Measurements from ENCODE around the gene G0S2.

The G0S2 gene

DNA sequence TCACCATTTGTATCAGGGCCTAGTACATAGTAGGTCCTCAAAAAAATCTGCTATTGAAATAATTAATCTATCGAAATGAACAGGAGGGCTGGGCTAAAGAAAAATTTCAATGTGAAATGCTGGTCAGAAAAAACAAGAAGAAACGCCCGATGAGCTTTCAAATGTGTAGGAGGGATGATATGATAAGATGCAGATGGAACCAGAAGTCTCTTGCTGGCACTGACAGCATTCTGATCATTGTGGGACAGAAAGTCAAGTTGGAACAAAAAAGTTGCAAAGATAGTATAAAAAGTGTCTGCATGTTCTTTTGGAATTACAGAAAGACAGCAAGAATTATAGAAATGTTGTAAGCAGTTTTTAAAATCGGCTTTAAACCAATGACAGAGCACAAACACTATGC is 11.1 kb downstream of the G0S2 start:
- TF ChIP-seq ZFX (IDR thresholded peaks at IDR 0.05) = no peak
- TF ChIP-seq, protein P1, sequence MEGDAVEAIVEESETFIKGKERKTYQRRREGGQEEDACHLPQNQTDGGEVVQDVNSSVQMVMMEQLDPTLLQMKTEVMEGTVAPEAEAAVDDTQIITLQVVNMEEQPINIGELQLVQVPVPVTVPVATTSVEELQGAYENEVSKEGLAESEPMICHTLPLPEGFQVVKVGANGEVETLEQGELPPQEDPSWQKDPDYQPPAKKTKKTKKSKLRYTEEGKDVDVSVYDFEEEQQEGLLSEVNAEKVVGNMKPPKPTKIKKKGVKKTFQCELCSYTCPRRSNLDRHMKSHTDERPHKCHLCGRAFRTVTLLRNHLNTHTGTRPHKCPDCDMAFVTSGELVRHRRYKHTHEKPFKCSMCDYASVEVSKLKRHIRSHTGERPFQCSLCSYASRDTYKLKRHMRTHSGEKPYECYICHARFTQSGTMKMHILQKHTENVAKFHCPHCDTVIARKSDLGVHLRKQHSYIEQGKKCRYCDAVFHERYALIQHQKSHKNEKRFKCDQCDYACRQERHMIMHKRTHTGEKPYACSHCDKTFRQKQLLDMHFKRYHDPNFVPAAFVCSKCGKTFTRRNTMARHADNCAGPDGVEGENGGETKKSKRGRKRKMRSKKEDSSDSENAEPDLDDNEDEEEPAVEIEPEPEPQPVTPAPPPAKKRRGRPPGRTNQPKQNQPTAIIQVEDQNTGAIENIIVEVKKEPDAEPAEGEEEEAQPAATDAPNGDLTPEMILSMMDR (conservative IDR thresholded peaks at IDR 0.05) = no peak

GRCh38 chr1:209688746-209689234 is 13.6 kb downstream of the G0S2 start:
- H3K27ac ChIP-seq = no peak overlapping the region

More for the DNA sequence above, 11.1 kb downstream of the G0S2 start:
- H3K27ac ChIP-seq = no peak overlapping the region

DNA sequence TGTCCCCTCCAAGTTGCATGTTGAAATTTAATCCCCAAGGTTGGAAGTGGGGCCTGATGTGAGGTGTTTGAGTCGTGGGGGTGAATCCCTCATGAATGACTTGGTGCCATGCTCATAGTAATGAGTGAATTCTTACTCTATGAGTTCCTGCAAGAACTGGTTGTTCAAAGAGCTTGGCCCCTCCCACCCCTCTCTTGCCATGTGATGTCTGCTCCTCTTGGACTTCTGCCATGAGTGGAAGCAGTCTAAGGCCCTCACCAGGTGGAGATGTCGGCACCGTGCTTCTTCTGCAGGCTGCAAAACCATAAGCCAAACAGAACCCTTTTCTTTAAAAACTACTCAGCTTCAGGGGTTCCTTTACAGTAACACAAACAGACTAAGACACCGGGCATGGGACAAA is 14.3 kb downstream of the G0S2 start:
- H3K27ac ChIP-seq = no peak overlapping the region
- TF ChIP-seq, protein P1 (conservative IDR thresholded peaks at IDR 0.05) = no peak
- no peak for TF ChIP-seq ZFX (IDR thresholded peaks at IDR 0.05)

More at GRCh38 chr1:209688746-209689234, 13.6 kb downstream of the G0S2 start:
- TF ChIP-seq, protein P1 (conservative IDR thresholded peaks at IDR 0.05) = no peak
- TF ChIP-seq ZFX (IDR thresholded peaks at IDR 0.05) = no peak

- TF ChIP-seq, protein P1 (conservative IDR thresholded peaks at IDR 0.05) = no peak
- no peak for TF ChIP-seq ZFX (IDR thresholded peaks at IDR 0.05)
- no peak overlapping the region for H3K27ac ChIP-seq
These were observed 16.0 kb downstream of the G0S2 start for GRCh38 chr1:209691237-209691636.

GRCh38 chr1:209692296-209692695 is 17.1 kb downstream of the G0S2 start:
- no peak overlapping the region for H3K27ac ChIP-seq
- no peak for TF ChIP-seq ZFX (IDR thresholded peaks at IDR 0.05)
- TF ChIP-seq, protein P1 (conservative IDR thresholded peaks at IDR 0.05) = no peak

- TF ChIP-seq ZFX (IDR thresholded peaks at IDR 0.05) = no peak
- TF ChIP-seq, protein P1 (conservative IDR thresholded peaks at IDR 0.05) = peak; percentile 93
- H3K27ac ChIP-seq = no peak overlapping the region
These were observed 17.7 kb downstream of the G0S2 start for GRCh38 chr1:209692745-209693504.

- no peak overlapping the region for H3K27ac ChIP-seq
- TF ChIP-seq, protein P1 (conservative IDR thresholded peaks at IDR 0.05) = no peak
- no peak for TF ChIP-seq ZFX (IDR thresholded peaks at IDR 0.05)
These were observed 21.5 kb downstream of the G0S2 start for GRCh38 chr1:209696673-209697072.

Measured in C4-2B (cell line).